Putamen (tissue), 1 donor: Measurements from ENCODE around the gene ASB2.

ENCODE experiments used
- DNase-seq: peaks from one replicate; pipeline ENCODE4 v3.0.0-alpha.2; 2016; ENCODE audit warnings: low spot score

ASB2 gene

GRCh38 chr14:93960774-93961438 is 15.5 kb downstream of the ASB2 start:
- DNase-seq, result no peak

GRCh38 chr14:93960108-93960475 is 16.3 kb downstream of the ASB2 start:
- DNase-seq, result no peak

- DNase-seq, result no peak
Observed at GRCh38 chr14:93959239-93960107, 16.9 kb downstream of the ASB2 start.

- no peak for DNase-seq
Observed at GRCh38 chr14:93958567-93959238, 17.7 kb downstream of the ASB2 start.

GRCh38 chr14:93957751-93958566 is 18.4 kb downstream of the ASB2 start:
- DNase-seq, result no peak

- DNase-seq, result no peak
Observed at GRCh38 chr14:93957333-93957710, 19.0 kb downstream of the ASB2 start.

- no peak for DNase-seq
Observed at GRCh38 chr14:93956514-93957332, 19.6 kb downstream of the ASB2 start.

- no peak for DNase-seq
Observed at GRCh38 chr14:93955850-93956481, 20.4 kb downstream of the ASB2 start.

- no peak for DNase-seq
Observed at GRCh38 chr14:93954900-93955849, 21.2 kb downstream of the ASB2 start.

- no peak for DNase-seq
Observed at GRCh38 chr14:93954516-93954830, 21.9 kb downstream of the ASB2 start.

- no peak for DNase-seq
Observed at GRCh38 chr14:93953739-93954515, 22.4 kb downstream of the ASB2 start.

GRCh38 chr14:93953263-93953662 is 23.1 kb downstream of the ASB2 start:
- no peak for DNase-seq

- no peak for DNase-seq
Observed at GRCh38 chr14:93952829-93953228, 23.5 kb downstream of the ASB2 start.

GRCh38 chr14:93951635-93952540 is 24.5 kb downstream of the ASB2 start:
- DNase-seq, result no peak

- no peak for DNase-seq
Observed at GRCh38 chr14:93950948-93951634, 25.3 kb downstream of the ASB2 start.

- no peak for DNase-seq
Observed at GRCh38 chr14:93949511-93950075, 26.8 kb downstream of the ASB2 start.

GRCh38 chr14:93947282-93947681 is 29.1 kb downstream of the ASB2 start:
- DNase-seq, result no peak
